Measurements from ENCODE around the gene SEMA5B. TPM values are rescaled to one million over a fixed set of nuclear protein-coding genes. Genes with fewer than 3 reads are reported as not detected.

Gene SEMA5B
- total and polyA plus RNA-seq, 2 donors (not counting 1 experiment from before 2014, with no cell fraction given), result not detected

GRCh38 chr3:122920986-122921385 is 106.6 kb downstream of the SEMA5B start:
- no peak for DNase-seq
- peaks cover 0 to 6% (median 0%) of the 10 kb centered on the region in 3 donors for H3K9me3 ChIP-seq (ENCODE audit: control extremely low read depth in 1 of 3, control insufficient read depth in 2 of 3, insufficient read depth in 1 of 3, low read length in 2 of 3)
- H3K9me3 Mint-ChIP-seq (ENCODE audit: insufficient read depth), result no peaks in the 10 kb centered on the region
- H3K27me3 ChIP-seq (replicated peaks in 1 of 4; ENCODE audit: control extremely low read depth in 1 of 4, control insufficient read depth in 3 of 4, insufficient read depth in 4 of 4, low read length in 3 of 4), result peaks cover 0 to 29% (median 8%) of the 10 kb centered on the region in 4 experiments
- H3K4me1 ChIP-seq (ENCODE audit: control insufficient read depth in 2 of 2, insufficient read depth in 2 of 2, low read length in 2 of 2), result peaks cover 21% of the 10 kb centered on the region in 2 donors
- TF ChIP-seq EZH2 (IDR thresholded peaks at IDR 0.05; ENCODE audit: borderline replicate concordance, insufficient read depth, low read depth, low read length, poor library complexity, severe bottlenecking) (no peak), CTCF (IDR thresholded peaks at IDR 0.05) (no peak)
- H3K4me3 Mint-ChIP-seq, result peak overlapping the region; percentile 73
- H3K9ac ChIP-seq (ENCODE audit: low read length), result no peak overlapping the region
- no peak overlapping the region for H2AFZ ChIP-seq (ENCODE audit: insufficient read depth, low read depth, low read length, poor library complexity, severe bottlenecking)
- no peaks in the 10 kb centered on the region for H3K79me2 ChIP-seq (ENCODE audit: control insufficient read depth, insufficient read depth, low read length)
- ATAC-seq (ENCODE audit: low read depth), result no peak
- no peaks in the 10 kb centered on the region for H4K20me1 ChIP-seq (ENCODE audit: control insufficient read depth, insufficient read depth, low read length, poor library complexity, severe bottlenecking)
- H3K27ac Mint-ChIP-seq, result no peak overlapping the region
- no peak overlapping the region for H3K27ac ChIP-seq (ENCODE audit: low read length in 2 of 2)
- peaks cover 14% of the 10 kb centered on the region for H3K27me3 Mint-ChIP-seq
- ChIA-PET POLR2A (no interaction called here), CTCF (interaction anchor here (0.7 kb wide), 1 partner anchor 108 kb away, joined by 5 read pairs; no protein-coding TSS in a partner anchor)
- H3K36me3 ChIP-seq (replicated peaks in 1 of 2; ENCODE audit: control extremely low read depth in 1 of 2, control insufficient read depth in 1 of 2, extremely low read depth in 1 of 2, insufficient read depth in 2 of 2, low read length in 1 of 2), result no peaks in the 10 kb centered on the region
- no peak overlapping the region for H3K4me2 ChIP-seq (replicated peaks; ENCODE audit: low read depth, low read length, poor library complexity, severe bottlenecking)
- intact Hi-C loops (cut with micrococcal nuclease), result no loop called here
- peaks cover 19% of the 10 kb centered on the region for H3K4me1 Mint-ChIP-seq
- no peak overlapping the region for H3K4me3 ChIP-seq (ENCODE audit: control extremely low read depth in 1 of 5, extremely low read depth in 1 of 5, insufficient read depth in 1 of 5, low read depth in 2 of 5, low read length in 4 of 5)
- 82% methylated on average over 6 of the region's 6 CpGs for WGBS (ENCODE audit: insufficient coverage)

GRCh38 chr3:122919291-122919610 is 108.3 kb downstream of the SEMA5B start:
- peaks cover 28% of the 10 kb centered on the region for H3K4me1 Mint-ChIP-seq
- peaks cover 26 to 28% of the 10 kb centered on the region in 2 donors for H3K4me1 ChIP-seq (ENCODE audit: control insufficient read depth in 2 of 2, insufficient read depth in 2 of 2, low read length in 2 of 2)
- H3K9ac ChIP-seq (ENCODE audit: low read length), result no peak overlapping the region
- peaks cover 0 to 6% (median 0%) of the 10 kb centered on the region in 3 donors for H3K9me3 ChIP-seq (ENCODE audit: control extremely low read depth in 1 of 3, control insufficient read depth in 2 of 3, insufficient read depth in 1 of 3, low read length in 2 of 3)
- peaks cover 0 to 29% (median 7%) of the 10 kb centered on the region in 4 experiments for H3K27me3 ChIP-seq (replicated peaks in 1 of 4; ENCODE audit: control extremely low read depth in 1 of 4, control insufficient read depth in 3 of 4, insufficient read depth in 4 of 4, low read length in 3 of 4)
- DNase-seq (no peak), ATAC-seq (ENCODE audit: low read depth) (no peak)
- no peak for TF ChIP-seq EZH2 (IDR thresholded peaks at IDR 0.05; ENCODE audit: borderline replicate concordance, insufficient read depth, low read depth, low read length, poor library complexity, severe bottlenecking)
- no peak for TF ChIP-seq CTCF (IDR thresholded peaks at IDR 0.05)
- H2AFZ ChIP-seq (ENCODE audit: insufficient read depth, low read depth, low read length, poor library complexity, severe bottlenecking), result no peak overlapping the region
- no peak overlapping the region for H3K4me3 ChIP-seq (ENCODE audit: control extremely low read depth in 1 of 5, extremely low read depth in 1 of 5, insufficient read depth in 1 of 5, low read depth in 2 of 5, low read length in 4 of 5)
- no peaks in the 10 kb centered on the region for H3K36me3 ChIP-seq (replicated peaks in 1 of 2; ENCODE audit: control extremely low read depth in 1 of 2, control insufficient read depth in 1 of 2, extremely low read depth in 1 of 2, insufficient read depth in 2 of 2, low read length in 1 of 2)
- POLR2A ChIA-PET, result no interaction called here
- no peak overlapping the region for H3K4me2 ChIP-seq (replicated peaks; ENCODE audit: low read depth, low read length, poor library complexity, severe bottlenecking)
- no peaks in the 10 kb centered on the region for H4K20me1 ChIP-seq (ENCODE audit: control insufficient read depth, insufficient read depth, low read length, poor library complexity, severe bottlenecking)
- no peak overlapping the region for H3K27ac Mint-ChIP-seq
- CTCF ChIA-PET, result no interaction called here
- H3K79me2 ChIP-seq (ENCODE audit: control insufficient read depth, insufficient read depth, low read length), result no peaks in the 10 kb centered on the region
- peaks cover 15% of the 10 kb centered on the region for H3K27me3 Mint-ChIP-seq
- no peak overlapping the region for H3K27ac ChIP-seq (ENCODE audit: low read length in 2 of 2)
- intact Hi-C loops (cut with micrococcal nuclease), result no loop called here
- no peak overlapping the region for H3K4me3 Mint-ChIP-seq
- no peaks in the 10 kb centered on the region for H3K9me3 Mint-ChIP-seq (ENCODE audit: insufficient read depth)
- WGBS (ENCODE audit: insufficient coverage), result 100% methylated on average over 1 of the region's 3 CpGs
